HG03095 (cell line): Measurements from ENCODE around the gene ERMARD.
A peak's percentile ranks its signal among the peaks of the same experiment; 100 is the strongest.

Experiments used
- ATAC-seq: cut with Tn5 transposase; IDR thresholded peaks from one replicate; pipeline ENCODE4 v1.9.1; 2021; ENCODE audit warnings: moderate library complexity; ENCODE audit not compliant: unreplicated experiment

Gene ERMARD

DNA sequence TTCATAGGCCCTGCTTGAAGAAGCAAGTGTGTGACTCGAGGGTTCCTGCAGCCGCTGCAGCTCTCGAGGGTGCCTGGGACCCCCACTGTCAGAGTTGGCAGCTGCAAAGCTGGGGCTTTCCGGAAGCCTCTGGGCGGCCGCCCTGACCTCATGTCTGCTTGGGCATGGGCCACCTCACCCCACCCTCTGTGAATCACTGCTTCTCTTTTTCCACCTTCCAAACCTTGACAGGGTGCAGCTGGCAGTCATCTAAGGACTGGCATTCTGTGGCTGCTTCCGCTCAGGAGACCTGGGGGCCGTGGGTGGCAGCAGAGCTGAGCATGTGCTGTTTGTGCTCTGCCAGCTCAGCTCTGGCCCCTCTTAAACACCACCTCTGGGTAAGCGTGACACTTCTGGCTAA lies 32.0 kb downstream of the ERMARD start:
- ATAC-seq, result no peak

DNA sequence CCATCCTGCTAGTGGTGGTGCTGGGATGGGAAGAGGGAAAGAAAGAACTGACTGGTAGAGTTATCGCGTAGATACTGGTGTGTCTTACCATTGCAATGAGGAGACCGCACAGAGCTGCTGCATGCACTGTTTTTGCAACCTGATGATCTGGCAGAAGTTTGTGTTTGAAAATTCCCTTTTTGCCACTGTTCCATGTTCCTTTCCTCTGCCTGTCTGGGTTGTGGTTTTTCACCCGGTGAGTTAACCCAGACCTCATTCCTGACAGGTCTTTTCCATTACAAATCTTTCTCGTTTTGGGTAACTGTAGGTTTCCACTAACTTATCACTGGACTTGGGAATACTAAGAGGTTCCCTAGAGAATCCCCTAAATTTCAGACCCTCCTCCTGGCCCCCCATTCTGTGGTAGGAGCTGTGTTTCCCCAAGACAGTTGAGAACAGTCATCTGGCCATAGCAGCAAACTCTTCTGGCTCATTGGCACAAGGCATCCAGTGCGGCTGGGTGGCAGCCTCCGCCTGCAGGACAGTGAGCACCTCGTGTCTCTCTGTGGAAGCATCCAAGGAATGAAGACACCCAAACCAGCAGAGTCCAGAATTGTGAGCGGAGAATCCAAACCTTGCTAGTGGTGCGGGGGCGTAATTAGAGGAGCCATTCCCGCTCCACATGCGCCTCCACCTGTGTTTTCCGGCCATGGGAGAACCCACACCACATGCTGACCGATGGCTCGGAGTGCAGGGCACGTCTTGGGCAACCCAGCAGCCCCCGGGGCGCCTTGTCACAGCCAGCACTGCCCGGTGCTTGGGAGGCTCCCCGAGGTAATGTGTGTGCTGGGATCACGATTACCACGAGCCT lies 32.8 kb downstream of the ERMARD start:
- no peak for ATAC-seq

GRCh38 chr6:169784821-169785340 lies 33.5 kb downstream of the ERMARD start:
- no peak for ATAC-seq

GRCh38 chr6:169785566-169785965 lies 34.1 kb downstream of the ERMARD start:
- no peak for ATAC-seq

- ATAC-seq, result no peak
These were observed 34.9 kb downstream of the ERMARD start for GRCh38 chr6:169786349-169786748.

GRCh38 chr6:169787797-169788196 lies 36.4 kb downstream of the ERMARD start:
- ATAC-seq, result no peak

- no peak for ATAC-seq
These were observed 37.4 kb downstream of the ERMARD start for GRCh38 chr6:169788809-169789145.

GRCh38 chr6:169789146-169789943 lies 37.9 kb downstream of the ERMARD start:
- no peak for ATAC-seq

DNA sequence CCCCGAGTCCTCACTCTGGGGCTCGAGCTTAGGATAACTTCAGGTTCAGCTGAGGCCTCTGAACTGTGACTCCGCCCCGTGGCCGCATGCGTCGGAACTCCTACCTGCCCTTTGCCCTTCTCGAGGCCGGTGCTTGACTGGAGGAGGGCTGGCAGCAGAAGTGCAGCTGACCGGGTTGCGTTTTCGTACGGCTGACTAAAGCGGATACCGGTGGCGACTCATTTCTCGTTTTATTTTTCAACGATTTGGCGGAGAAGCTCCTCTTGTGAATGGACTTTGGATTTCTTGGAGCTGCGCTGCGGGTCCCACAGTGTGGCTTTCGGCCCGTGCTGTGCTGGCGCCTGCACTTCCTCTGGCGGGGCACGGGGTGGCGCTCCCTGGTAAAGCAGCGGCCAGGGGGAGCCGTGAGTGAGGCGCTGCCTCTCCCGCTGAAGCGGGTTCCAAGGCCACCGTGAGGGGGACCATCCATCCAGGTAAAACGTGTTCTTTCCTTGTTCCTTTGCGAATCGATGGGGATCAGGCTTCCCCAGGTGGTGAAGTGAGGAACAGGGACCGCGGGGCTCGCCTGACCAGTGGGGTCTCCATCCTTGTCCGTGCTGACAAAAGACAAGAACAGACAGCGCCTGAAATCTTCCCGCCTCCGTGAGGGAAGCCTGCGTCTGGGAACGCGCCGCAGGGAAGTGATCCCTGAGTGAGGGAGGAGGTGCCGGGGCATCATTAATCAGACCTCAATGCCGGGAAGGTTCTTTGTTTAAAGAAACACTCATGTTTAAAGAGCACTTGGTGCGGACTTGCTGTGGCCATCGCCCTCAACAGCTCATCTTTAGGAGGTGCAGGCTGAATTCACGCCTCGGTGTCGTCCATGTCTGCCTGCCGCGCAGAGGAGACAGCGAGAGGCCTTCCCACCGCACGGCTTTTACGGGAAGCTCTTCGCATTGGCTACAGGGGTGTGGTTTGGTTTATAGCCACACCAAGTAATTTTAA lies 38.8 kb downstream of the ERMARD start:
- peak; percentile 98 for ATAC-seq

DNA sequence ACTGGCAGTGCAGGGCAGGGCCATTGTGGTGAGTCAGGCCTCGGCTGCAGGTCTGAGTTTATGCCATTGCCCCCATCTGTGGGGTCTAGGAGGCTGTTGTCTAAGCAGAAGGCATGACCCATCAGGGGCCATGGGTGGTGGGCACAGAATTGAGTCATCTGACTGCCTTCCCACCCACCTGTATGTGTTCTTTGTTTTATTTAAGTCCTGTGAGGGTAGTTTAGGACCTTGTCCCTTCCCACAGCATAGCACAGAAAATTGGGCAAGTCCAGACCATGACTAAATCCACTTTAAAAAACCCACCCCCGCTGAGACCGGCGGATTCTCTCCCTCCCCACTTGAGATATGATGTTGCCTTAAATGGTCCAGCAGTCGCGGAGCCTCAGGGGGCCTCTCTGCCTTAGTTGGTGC lies 40.3 kb downstream of the ERMARD start:
- no peak for ATAC-seq

GRCh38 chr6:169792306-169793015 lies 41.0 kb downstream of the ERMARD start:
- no peak for ATAC-seq

- ATAC-seq, result no peak
These were observed 42.0 kb downstream of the ERMARD start for GRCh38 chr6:169793408-169793807.

DNA sequence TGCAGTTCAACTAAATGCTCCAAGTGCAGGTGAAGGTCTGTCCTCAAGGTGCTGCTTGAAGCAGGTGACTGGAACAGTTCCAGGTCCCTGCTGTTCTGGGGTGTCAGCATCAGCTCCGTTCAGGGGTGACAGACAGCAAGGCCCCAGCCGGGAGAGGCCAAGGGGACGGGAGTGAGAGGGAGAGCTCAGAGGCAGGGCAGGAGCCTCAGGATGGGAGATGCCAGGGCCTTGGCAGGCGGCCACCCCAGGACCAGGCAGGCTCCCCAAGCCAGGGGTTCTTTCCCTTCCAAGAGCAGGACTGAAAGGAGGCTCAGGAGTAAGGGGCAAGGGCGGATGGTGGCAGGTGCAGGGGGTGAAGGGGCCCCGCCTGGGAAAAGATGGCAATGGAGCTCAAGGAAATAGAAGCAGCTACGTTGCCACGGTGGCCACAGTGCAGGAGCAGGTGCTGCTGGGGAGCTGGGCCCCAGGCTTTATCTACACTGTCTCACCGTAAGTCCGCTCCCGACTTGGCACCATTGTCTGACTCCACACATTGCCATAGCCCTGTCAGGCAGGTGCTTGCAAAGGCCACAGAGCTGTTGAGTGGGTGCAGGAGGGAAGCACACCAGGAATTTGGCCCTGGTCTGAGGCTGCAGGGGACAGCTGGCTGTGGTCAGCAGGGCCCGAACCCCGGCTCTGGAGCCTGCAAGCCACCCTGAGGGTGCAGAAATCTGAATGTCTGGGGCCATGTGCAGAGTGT lies 43.1 kb downstream of the ERMARD start:
- ATAC-seq, result no peak

DNA sequence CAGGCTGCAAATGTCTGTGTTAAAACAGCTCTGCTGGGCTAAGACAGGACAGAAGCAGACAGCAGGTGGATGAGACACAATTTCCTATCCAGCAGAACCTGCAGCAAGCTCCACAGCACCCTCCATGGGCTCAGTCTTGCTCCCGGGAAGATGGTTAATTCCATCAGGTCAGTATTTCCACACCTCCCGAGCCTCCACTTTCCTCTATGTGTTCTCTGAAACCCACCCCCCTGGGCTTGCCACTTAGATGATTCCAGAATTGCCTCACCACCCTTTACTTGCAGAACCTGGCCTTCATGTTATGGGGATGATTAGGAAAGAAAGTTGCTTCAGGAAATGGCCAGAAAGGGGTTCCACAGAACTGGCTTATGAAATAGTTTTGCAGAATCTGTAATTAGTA lies 43.8 kb downstream of the ERMARD start:
- no peak for ATAC-seq

- no peak for ATAC-seq
These were observed 47.5 kb downstream of the ERMARD start for GRCh38 chr6:169798764-169799473.

DNA sequence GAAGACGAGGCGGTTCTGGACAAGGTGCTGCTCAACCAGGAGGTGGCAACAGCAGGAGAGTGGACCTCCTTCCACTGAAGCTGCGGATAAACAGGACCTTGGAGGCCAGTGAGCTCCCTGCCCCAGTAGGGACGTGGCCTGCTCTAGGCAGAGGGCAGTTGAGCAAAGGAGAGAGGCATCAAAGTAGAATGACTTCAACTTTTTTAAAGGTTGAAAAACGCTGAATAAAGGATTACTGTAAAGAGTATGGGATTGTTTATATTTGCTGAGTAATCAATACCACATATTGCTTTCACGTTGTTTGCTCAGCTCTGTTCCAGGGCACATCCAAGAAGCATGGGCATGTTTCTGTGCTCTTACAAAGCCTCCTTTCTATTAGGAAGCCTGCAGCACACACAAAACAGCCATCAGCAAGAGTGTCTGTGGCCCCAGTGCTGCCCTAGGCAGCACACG lies 48.1 kb downstream of the ERMARD start:
- ATAC-seq, result no peak

DNA sequence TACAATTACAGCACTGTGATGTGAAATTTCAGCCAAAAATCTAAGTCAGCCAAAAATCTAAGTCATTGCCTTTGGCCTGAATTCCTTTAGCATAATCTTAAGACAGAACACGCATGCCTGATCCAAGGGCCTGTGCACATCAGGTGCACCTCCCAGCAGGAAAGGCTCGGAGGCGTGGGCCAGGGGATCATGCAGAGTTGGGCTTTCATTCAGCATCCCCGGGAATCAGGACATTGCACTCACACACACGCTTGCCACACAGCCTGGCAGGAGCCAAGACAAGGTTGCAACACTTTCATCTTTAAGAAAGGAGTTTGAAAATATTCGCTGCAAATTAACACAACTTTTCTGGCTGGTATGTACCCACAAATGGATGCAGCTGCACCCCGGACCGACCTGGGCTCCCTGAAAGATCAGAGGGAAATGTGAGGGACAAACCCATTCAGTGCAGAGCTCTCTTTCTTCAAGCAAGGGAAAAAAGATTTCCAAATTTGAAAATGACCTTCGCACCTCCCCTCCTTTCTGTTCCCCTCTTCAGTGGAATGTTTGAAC lies 48.8 kb downstream of the ERMARD start:
- ATAC-seq, result no peak

DNA sequence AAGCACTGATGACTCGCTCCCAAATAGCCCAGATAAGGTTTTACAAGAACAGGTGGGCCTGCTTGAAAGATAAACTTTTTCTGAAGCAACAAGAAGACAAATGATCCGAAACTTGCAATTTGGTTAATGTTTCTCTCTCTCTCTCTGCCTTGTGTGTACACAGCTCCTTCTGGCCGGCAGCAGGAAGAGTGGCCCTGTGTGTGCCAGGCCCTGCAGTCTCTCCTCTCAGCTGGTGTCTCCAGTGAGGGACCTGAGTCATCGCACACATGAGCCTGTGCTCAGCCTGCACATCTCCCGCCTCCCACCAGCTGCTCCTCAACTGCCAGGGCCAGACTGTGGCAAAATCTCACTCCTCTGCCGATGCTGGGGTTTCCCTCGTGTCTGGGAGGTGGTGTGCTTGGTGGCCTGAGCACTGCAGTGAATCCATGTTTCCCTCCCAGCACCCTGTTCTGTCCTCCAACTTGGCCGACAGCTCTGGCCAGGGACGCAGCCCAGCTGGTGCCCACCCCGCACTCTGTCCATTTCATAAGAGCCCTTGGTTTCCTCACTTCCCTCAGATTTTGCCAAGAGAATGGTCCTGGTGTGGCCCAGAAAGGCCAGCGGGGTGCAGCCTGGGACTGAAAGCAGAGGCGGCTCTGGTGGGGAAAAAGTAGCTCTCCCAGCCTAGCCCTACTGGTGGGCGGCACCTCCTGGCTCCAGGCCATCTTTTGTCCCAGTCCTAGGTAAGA lies 49.4 kb downstream of the ERMARD start:
- ATAC-seq, result no peak
